HepG2 (cell line): ENCODE data around the gene NPPA. TPM values are rescaled to one million over a fixed set of nuclear protein-coding genes. Genes with fewer than 3 reads are reported as not detected.

Experiments
- ATAC-seq: fragments of 200-7000 bp; cut with Tn5 transposase; 3 replicates; pipeline ENCODE4 v1.9.1; 2020; ENCODE audit warnings: mild to moderate bottlenecking, moderate library complexity
- BruUV-seq: library from RNA; stranded (reverse); fragments of 400-500 nt; replicated peaks from 2 replicates; lab custom pipeline; 2021; lab: Mats Ljungman, UMichigan
- CTCF ChIA-PET: fragments of 300-600 bp; formaldehyde crosslinking; extraction: SDS; loops from one replicate; lab custom pipeline; 2021; ENCODE audit warnings: low total read pairs, inconsistent platforms, low intra/inter-chr PET ratio; lab: Yijun Ruan, JAX
- POLR2A ChIA-PET: fragments of 350-600 bp; sonication (Branson Sonifier 250); formaldehyde crosslinking; loops from one replicate; lab custom pipeline; 2020; ENCODE audit warnings: antibody characterized with exemption, inconsistent platforms; lab: Yijun Ruan, JAX
- DNase-seq: peaks from one replicate; pipeline ENCODE4 v3.0.0-alpha.2; 2015; ENCODE audit warnings: low spot score
- FAIRE-seq: peaks from 3 replicates; lab custom pipeline; 2011; peaks lifted over from hg19 to GRCh38; lab: Jason Lieb, UNC
- H2AFZ ChIP-seq: one replicate; pipeline ENCODE4 v1.6.1; 2011; ENCODE audit warnings: low read length, inconsistent platforms
- H3K27ac ChIP-seq: fragments of 300-600 bp; 3 replicates; pipeline ENCODE4 v1.8.0; 2011; ENCODE audit warnings: mixed run types, mild to moderate bottlenecking, mixed read lengths, low read length, inconsistent platforms; ENCODE audit not compliant: insufficient read depth; ENCODE audit errors: extremely low read length
- H3K27me3 ChIP-seq, 2 experiments: fragments of 200-600 bp in 1 of 2; 2 replicates in 1 of 2; 3 replicates in 1 of 2; pipeline versions ENCODE4 v1.6.0 to v1.8.0; 2011; ENCODE audit warnings: low read length in 2 of 2, mild to moderate bottlenecking in 2 of 2, moderate library complexity in 2 of 2, inconsistent platforms in 1 of 2; ENCODE audit not compliant: insufficient read depth in 2 of 2, control insufficient read depth in 1 of 2
- H3K36me3 ChIP-seq, 2 experiments: fragments of 200-600 bp in 1 of 2; replicated peaks in 1 of 2; 2 replicates in 1 of 2; 3 replicates in 1 of 2; pipeline versions ENCODE4 v1.5.1 to v1.8.0; 2011; ENCODE audit warnings: low read length in 2 of 2, inconsistent platforms in 1 of 2; ENCODE audit not compliant: insufficient read depth in 2 of 2, control insufficient read depth in 1 of 2
- H3K4me1 ChIP-seq: 2 replicates; pipeline ENCODE4 v1.5.1; 2012; ENCODE audit warnings: low read length, inconsistent platforms; ENCODE audit not compliant: insufficient read depth
- H3K4me2 ChIP-seq: 2 replicates; pipeline ENCODE4 v1.6.0; 2011; ENCODE audit warnings: low read depth, low read length, inconsistent platforms
- H3K4me3 ChIP-seq, 3 experiments: fragments of 200-600 bp in 1 of 3; sonication (generic), shearing (Covaris generic) in 1 of 3; replicated peaks in 1 of 3; 2 replicates each; pipeline ENCODE4 v1.5.1; 2011 to 2016; ENCODE audit warnings: low read length in 3 of 3, inconsistent platforms in 2 of 3, low read depth in 2 of 3, mild to moderate bottlenecking in 2 of 3, control low read depth in 1 of 3, mixed read lengths in 1 of 3; ENCODE audit not compliant: insufficient read depth in 1 of 3
- H3K79me2 ChIP-seq: one replicate; pipeline ENCODE4 v1.6.1; 2011; ENCODE audit warnings: low read length, inconsistent platforms; ENCODE audit not compliant: insufficient read depth
- H3K9ac ChIP-seq: 2 replicates; pipeline ENCODE4 v1.6.0; 2011; ENCODE audit warnings: mild to moderate bottlenecking, low read depth, low read length, inconsistent platforms; ENCODE audit not compliant: insufficient read depth
- H3K9me3 ChIP-seq: 2 replicates; pipeline ENCODE4 v1.5.1; 2012; ENCODE audit warnings: mild to moderate bottlenecking, low read length
- H4K20me1 ChIP-seq: 2 replicates; pipeline ENCODE4 v1.6.0; 2011; ENCODE audit warnings: inconsistent platforms, mild to moderate bottlenecking, low read length, moderate library complexity; ENCODE audit not compliant: insufficient read depth
- CTCF ChIP-seq: sonication (generic); formaldehyde crosslinking; IDR thresholded peaks from 2 replicates; pipeline ENCODE4 v1.5.0; 2020; ENCODE audit warnings: mild to moderate bottlenecking, missing genetic modification reagents, moderate library complexity
- HMG20A ChIP-seq: IDR thresholded peaks from 2 replicates; pipeline ENCODE4 v1.6.1; 2016; ENCODE audit warnings: borderline replicate concordance
- KAT8 ChIP-seq: IDR thresholded peaks from 2 replicates; pipeline ENCODE4 v1.6.1; 2016; ENCODE audit warnings: missing genetic modification reagents, missing compliant biosample characterization
- NFIB ChIP-seq: sonication (generic); formaldehyde crosslinking; IDR thresholded peaks from 2 replicates; pipeline ENCODE4 v1.9.0; 2021; ENCODE audit warnings: missing genetic modification reagents, mild to moderate bottlenecking, borderline replicate concordance
- SMAD3 ChIP-seq: sonication (generic); formaldehyde crosslinking; IDR thresholded peaks from 2 replicates; pipeline ENCODE4 v1.4.0; 2020; ENCODE audit warnings: missing genetic modification reagents
- SNAPC5 ChIP-seq: sonication (generic); formaldehyde crosslinking; IDR thresholded peaks from 2 replicates; pipeline ENCODE4 v1.8.1; 2023; ENCODE audit warnings: mild to moderate bottlenecking, missing genetic modification reagents, borderline replicate concordance
- STAG1 ChIP-seq: sonication (generic); formaldehyde crosslinking; IDR thresholded peaks from 2 replicates; pipeline ENCODE4 v1.4.0; 2020; ENCODE audit warnings: missing genetic modification reagents
- ZNF549 ChIP-seq: sonication (generic); formaldehyde crosslinking; IDR thresholded peaks from 2 replicates; pipeline ENCODE4 v1.5.0; 2020; ENCODE audit warnings: missing genetic modification reagents
- ZNF562 ChIP-seq: sonication (generic); formaldehyde crosslinking; IDR thresholded peaks from 2 replicates; pipeline ENCODE4 v1.8.0; 2022; ENCODE audit warnings: missing genetic modification reagents, borderline replicate concordance
- ZNF747 ChIP-seq: sonication (generic); formaldehyde crosslinking; IDR thresholded peaks from 2 replicates; pipeline ENCODE4 v1.8.1; 2023; ENCODE audit warnings: missing genetic modification reagents, mild to moderate bottlenecking, borderline replicate concordance
- ZSCAN22 ChIP-seq: sonication (generic); formaldehyde crosslinking; IDR thresholded peaks from 2 replicates; pipeline ENCODE4 v1.4.0; 2020; ENCODE audit warnings: mild to moderate bottlenecking, missing genetic modification reagents
- WGBS: methylation state at CpG from one replicate; pipeline ENCODE4 v1.1.6; 2017; ENCODE audit warnings: low lambda C conversion rate; 5-methylcytosine and 5-hydroxymethylcytosine counted together
- in situ Hi-C: cut with HindIII; loops from 2 replicates; pipeline ENCODE4 v1.10.0; 2017; ENCODE audit warnings: low pct_unique_long_range_greater_than_20kb; ENCODE audit not compliant: extremely low pct_ligation_motif_present
- intact Hi-C: fragments of 100-400 bp; cut with micrococcal nuclease; formaldehyde crosslinking; loops from one replicate; pipeline ENCODE4 v1.10.0; 2022; ENCODE audit not compliant: unreplicated experiment
- polyA plus RNA-seq, 8 experiments: library from polyadenylated mRNA; depleted of rRNA in 3 of 8; stranded (reverse) in 7 of 8; unstranded in 1 of 8; fragments of >200 nt; fragmentation: Illumina TruSeq in 4 of 8; extraction: Trizol in 4 of 8; gene quantifications; 2 replicates each; pipeline versions ENCODE4 v1.2.1 to v1.2.3, GENCODE V29; 2011 to 2016; ENCODE audit warnings: low read depth in 4 of 8, missing spikeins in 1 of 8, mixed read lengths in 1 of 8; ENCODE audit not compliant: insufficient read depth in 1 of 8
- total RNA-seq, 5 experiments: library from RNA; depleted of rRNA; stranded (reverse); fragments of >200 nt; fragmentation: Illumina TruSeq; extraction: Trizol; gene quantifications; 2 replicates each; pipeline ENCODE4 v1.2.3, GENCODE V29; 2016; ENCODE audit warnings: low read depth in 1 of 5

Gene NPPA
- total and polyA plus RNA-seq, 2 of the 13 experiments (the other 11 are each of a cell fraction or from before 2014, with no cell fraction given) = not detected

GRCh38 chr1:11881749-11882441, 34.3 kb upstream of the NPPA start:
- in situ Hi-C loops = no loop called here
- ATAC-seq (no peak), FAIRE-seq (no peak), DNase-seq (no peak)
- Histone ChIP-seq H3K4me3 (no peak overlapping the region), H3K79me2 (no peaks in the 10 kb centered on the region), H3K36me3 (no peaks in the 10 kb centered on the region), H3K9me3 (no peaks in the 10 kb centered on the region), H2AFZ (no peak overlapping the region), H3K4me1 (peaks cover 63% of the 10 kb centered on the region), H3K9ac (no peak overlapping the region), H3K27ac (no peak overlapping the region), H3K27me3 (peaks cover 4 to 31% of the 10 kb centered on the region in 2 experiments; a peak in 3 of 5 replicates), H3K4me2 (peak overlapping the region; percentile 62; the same call in 1 of the 2 replicates), H4K20me1 (no peaks in the 10 kb centered on the region)
- 56% methylated on average over 18 of the region's 18 CpGs for WGBS
- TF ChIP-seq ZNF562 = no peak
- TF ChIP-seq STAG1 (CRISPR knock-in tag) = peak; percentile 38
- TF ChIP-seq SNAPC5 (CRISPR knock-in tag) = no peak
- TF ChIP-seq CTCF (CRISPR knock-in tag) = peak; percentile 45
- TF ChIP-seq HMG20A = no peak
- no peak for TF ChIP-seq SMAD3 (CRISPR knock-in tag)
- no peak for TF ChIP-seq KAT8 (CRISPR knock-in tag)
- no peak for TF ChIP-seq ZNF549 (CRISPR knock-in tag)
- TF ChIP-seq NFIB (CRISPR knock-in tag) = no peak
- TF ChIP-seq ZSCAN22 = no peak
- no peak for TF ChIP-seq ZNF747 (CRISPR knock-in tag)
- POLR2A ChIA-PET = interaction anchor here (1.1 kb wide), 1 partner anchor 27 kb away, joined by 5 read pairs; no protein-coding TSS in a partner anchor
- intact Hi-C loops = no loop called here
- BruUV-seq = no TSS peak
- CTCF ChIA-PET = no interaction called here
